K562 (cell line): ENCODE measurements around the gene MLF1. TPM values are rescaled to one million over a fixed set of nuclear protein-coding genes. Genes with fewer than 3 reads are reported as not detected.

Experiments used
- CEBPG ChIP-seq, 3 experiments: fragments of 200-800 bp in 1 of 3; sonication (Bioruptor generic) in 1 of 3; sonication (generic) in 1 of 3; formaldehyde crosslinking in 1 of 3; IDR thresholded peaks in 2 of 3; conservative IDR thresholded peaks in 1 of 3; 2 replicates each; pipeline versions ENCODE4 v1.6.1 to v1.8.0; 2016 to 2022; ENCODE audit warnings: missing compliant biosample characterization in 2 of 3, missing genetic modification characterization in 2 of 3, mild to moderate bottlenecking in 1 of 3, missing genetic modification reagents in 1 of 3
- DNMT1 ChIP-seq: fragments of 450-650 bp; IDR thresholded peaks from 2 replicates; pipeline ENCODE4 v1.6.1; 2016; ENCODE audit warnings: antibody characterized with exemption, mild to moderate bottlenecking
- MTA1 ChIP-seq: fragments of 450-650 bp; IDR thresholded peaks from 2 replicates; pipeline ENCODE4 v1.6.1; 2017; ENCODE audit warnings: borderline replicate concordance
- NR2C2 ChIP-seq, 2 experiments: fragments of 200-800 bp in 1 of 2; sonication (Bioruptor generic) in 1 of 2; sonication (generic) in 1 of 2; formaldehyde crosslinking in 1 of 2; IDR thresholded peaks; 2 replicates each; pipeline versions ENCODE4 v1.6.1 to v1.8.0; 2016 to 2022; ENCODE audit warnings: mild to moderate bottlenecking in 1 of 2, missing compliant biosample characterization in 1 of 2, missing genetic modification characterization in 1 of 2, missing genetic modification reagents in 1 of 2
- POLR3A ChIP-seq: IDR thresholded peaks from 2 replicates; pipeline ENCODE4 v1.6.1; 2011; ENCODE audit warnings: borderline replicate concordance, mild to moderate bottlenecking, moderate library complexity; ENCODE audit not compliant: insufficient read length, insufficient read depth; ENCODE audit errors: extremely low read depth
- RBBP5 ChIP-seq: fragments of 200-600 bp; sonication (generic); IDR thresholded peaks from 2 replicates; pipeline ENCODE4 v1.6.1; 2012; ENCODE audit warnings: borderline replicate concordance, mild to moderate bottlenecking, low read length, control low read depth, inconsistent platforms; ENCODE audit not compliant: insufficient read depth, poor library complexity, severe bottlenecking
- RCOR1 ChIP-seq, 2 experiments: IDR thresholded peaks; 2 replicates each; pipeline ENCODE4 v1.6.1; 2012; ENCODE audit warnings: low read depth in 2 of 2, low read length in 2 of 2, borderline replicate concordance in 1 of 2, improper control_type of control experiment in 1 of 2
- RFX5 ChIP-seq: IDR thresholded peaks from 2 replicates; pipeline ENCODE4 v1.6.1; 2011; ENCODE audit warnings: low read depth, mild to moderate bottlenecking, improper control_type of control experiment, low read length
- SP1 ChIP-seq: sonication (generic); formaldehyde crosslinking; IDR thresholded peaks from 2 replicates; pipeline ENCODE4 v1.8.1; 2022; ENCODE audit warnings: mild to moderate bottlenecking, missing genetic modification reagents
- U2AF1 ChIP-seq: fragments of 200-400 bp; formaldehyde crosslinking; optimal IDR thresholded peaks from 2 replicates; pipeline ENCODE3; 2017; ENCODE audit warnings: mild to moderate bottlenecking, low read depth, low read length, moderate library complexity
- polyA plus RNA-seq, 8 experiments: library from polyadenylated mRNA; depleted of rRNA in 4 of 8; stranded (reverse) in 5 of 8; unstranded in 3 of 8; fragments of >200 nt; fragmentation: Nextera tagmentation in 2 of 8; fragmentation: Illumina TruSeq in 1 of 8; extraction: Ambion mirVana in 2 of 8; extraction: Trizol in 1 of 8; gene quantifications; 2 replicates each; pipeline versions ENCODE4 v1.2.1 to v1.2.3, GENCODE V29; 2011 to 2014; ENCODE audit warnings: inconsistent platforms in 1 of 8, missing spikeins in 1 of 8
- total RNA-seq, 7 experiments: library from RNA; depleted of rRNA in 6 of 7; stranded (reverse); fragments of >200 nt in 6 of 7; fragmentation: Illumina TruSeq in 2 of 7; extraction: Trizol in 2 of 7; gene quantifications; 2 replicates each; pipeline versions ENCODE4 v1.2.1 to v1.2.3, GENCODE V29; 2011 to 2021; ENCODE audit warnings: low replicate concordance in 1 of 7
- TF ChIP-seq, protein P1 (sequence below): fragments of 250-450 bp; sonication (Bioruptor Pico); IDR thresholded peaks from 2 replicates; pipeline ENCODE4 v1.5.0; 2020; ENCODE audit warnings: mild to moderate bottlenecking, borderline replicate concordance
- TF ChIP-seq, protein P2 (sequence below): sonication (generic); formaldehyde crosslinking; IDR thresholded peaks from 2 replicates; pipeline ENCODE4 v1.5.0; 2020; ENCODE audit warnings: missing genetic modification reagents
- TF ChIP-seq, protein P3 (sequence below), 3 experiments: fragments of 200-800 bp in 1 of 3; sonication (Bioruptor generic) in 1 of 3; sonication (generic) in 1 of 3; formaldehyde crosslinking in 1 of 3; IDR thresholded peaks; 2 replicates each; pipeline versions ENCODE4 v1.6.1 to v1.8.0; 2016 to 2022; ENCODE audit warnings: mild to moderate bottlenecking in 2 of 3, missing compliant biosample characterization in 2 of 3, missing genetic modification characterization in 2 of 3, missing genetic modification reagents in 1 of 3
- TF ChIP-seq, protein P4 (sequence below): fragments of 250-450 bp; sonication (Bioruptor Pico); IDR thresholded peaks from 2 replicates; pipeline ENCODE4 v1.5.0; 2022; ENCODE audit warnings: mild to moderate bottlenecking
- TF ChIP-seq, protein P5 (sequence below): fragments of 250-450 bp; sonication (Bioruptor Pico); IDR thresholded peaks from 2 replicates; pipeline ENCODE4 v1.9.0; 2021; ENCODE audit warnings: mild to moderate bottlenecking
- TF ChIP-seq, protein P6 (sequence below): fragments of 250-450 bp; sonication (Bioruptor Pico); IDR thresholded peaks from 2 replicates; pipeline ENCODE4 v1.8.0; 2022; ENCODE audit warnings: inconsistent platforms

MLF1 gene
- total and polyA plus RNA-seq, 9 of the 15 experiments (the other 6 are each of a cell fraction or from before 2014, with no cell fraction given) = 20.4 to 71.0 (median 27.1) TPM

DNA sequence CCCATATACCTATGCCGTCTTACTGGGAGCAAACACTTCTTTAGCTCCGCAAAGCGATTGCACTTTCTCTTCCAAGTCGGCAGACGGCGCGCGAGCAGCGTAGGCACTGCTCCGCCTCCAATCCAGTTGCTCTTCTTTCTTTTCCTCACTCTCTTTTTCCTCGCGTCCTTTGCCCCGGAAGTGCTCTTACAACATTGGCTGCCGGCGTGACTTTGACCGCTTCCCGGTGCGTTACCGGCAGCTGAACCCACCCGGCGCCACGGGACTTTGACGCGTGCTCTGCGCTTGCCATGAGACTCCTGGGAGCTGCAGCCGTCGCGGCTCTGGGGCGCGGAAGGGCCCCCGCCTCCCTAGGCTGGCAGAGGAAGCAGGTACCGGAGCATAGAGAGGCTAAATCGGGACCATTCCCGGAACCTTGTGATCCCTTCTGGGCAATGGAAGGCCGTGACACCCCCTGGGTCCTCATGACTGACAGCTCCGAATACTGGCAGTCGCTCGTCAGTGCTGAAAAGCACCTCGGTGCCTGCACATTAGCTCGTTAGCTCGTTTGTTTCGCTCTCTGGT is 73.4 kb downstream of the MLF1 start, which contains the start of gene GFM1 (continued):
- TF ChIP-seq, protein P1, sequence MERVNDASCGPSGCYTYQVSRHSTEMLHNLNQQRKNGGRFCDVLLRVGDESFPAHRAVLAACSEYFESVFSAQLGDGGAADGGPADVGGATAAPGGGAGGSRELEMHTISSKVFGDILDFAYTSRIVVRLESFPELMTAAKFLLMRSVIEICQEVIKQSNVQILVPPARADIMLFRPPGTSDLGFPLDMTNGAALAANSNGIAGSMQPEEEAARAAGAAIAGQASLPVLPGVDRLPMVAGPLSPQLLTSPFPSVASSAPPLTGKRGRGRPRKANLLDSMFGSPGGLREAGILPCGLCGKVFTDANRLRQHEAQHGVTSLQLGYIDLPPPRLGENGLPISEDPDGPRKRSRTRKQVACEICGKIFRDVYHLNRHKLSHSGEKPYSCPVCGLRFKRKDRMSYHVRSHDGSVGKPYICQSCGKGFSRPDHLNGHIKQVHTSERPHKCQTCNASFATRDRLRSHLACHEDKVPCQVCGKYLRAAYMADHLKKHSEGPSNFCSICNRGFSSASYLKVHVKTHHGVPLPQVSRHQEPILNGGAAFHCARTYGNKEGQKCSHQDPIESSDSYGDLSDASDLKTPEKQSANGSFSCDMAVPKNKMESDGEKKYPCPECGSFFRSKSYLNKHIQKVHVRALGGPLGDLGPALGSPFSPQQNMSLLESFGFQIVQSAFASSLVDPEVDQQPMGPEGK (CRISPR knock-in tag) = no peak
- TF ChIP-seq SP1 (CRISPR knock-in tag) (peak; percentile 89), U2AF1 (no peak), NR2C2 (CRISPR knock-in tag; IDR thresholded peaks at IDR 0.05) (peak; percentile 100), NR2C2 (tag; IDR thresholded peaks at IDR 0.05) (peak; percentile 100), POLR3A (no peak), RCOR1 (IDR thresholded peaks at IDR 0.05; ENCODE audit: borderline replicate concordance in 1 of 2, low read depth in 2 of 2, low read length in 2 of 2) (0 out of 4 replicates have a peak, but pooled peaks of 1 of the 2 experiments have one; percentile 52), MTA1 (no peak), RBBP5 (peak; percentile 99), CEBPG (CRISPR knock-in tag; IDR thresholded peaks at IDR 0.05) (no peak), CEBPG (tag; conservative IDR thresholded peaks at IDR 0.05 in 1 of 2, IDR thresholded peaks at IDR 0.05 in 1 of 2) (no peak), RFX5 (no peak), DNMT1 (no peak)
- TF ChIP-seq, protein P2, sequence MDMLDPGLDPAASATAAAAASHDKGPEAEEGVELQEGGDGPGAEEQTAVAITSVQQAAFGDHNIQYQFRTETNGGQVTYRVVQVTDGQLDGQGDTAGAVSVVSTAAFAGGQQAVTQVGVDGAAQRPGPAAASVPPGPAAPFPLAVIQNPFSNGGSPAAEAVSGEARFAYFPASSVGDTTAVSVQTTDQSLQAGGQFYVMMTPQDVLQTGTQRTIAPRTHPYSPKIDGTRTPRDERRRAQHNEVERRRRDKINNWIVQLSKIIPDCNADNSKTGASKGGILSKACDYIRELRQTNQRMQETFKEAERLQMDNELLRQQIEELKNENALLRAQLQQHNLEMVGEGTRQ (CRISPR knock-in tag) = no peak
- TF ChIP-seq, protein P3, sequence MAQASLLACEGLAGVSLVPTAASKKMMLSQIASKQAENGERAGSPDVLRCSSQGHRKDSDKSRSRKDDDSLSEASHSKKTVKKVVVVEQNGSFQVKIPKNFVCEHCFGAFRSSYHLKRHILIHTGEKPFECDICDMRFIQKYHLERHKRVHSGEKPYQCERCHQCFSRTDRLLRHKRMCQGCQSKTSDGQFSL (CRISPR knock-in tag; IDR thresholded peaks at IDR 0.05) = no peak
- TF ChIP-seq, protein P3 (tag; IDR thresholded peaks at IDR 0.05) = no peak
- TF ChIP-seq, protein P4, sequence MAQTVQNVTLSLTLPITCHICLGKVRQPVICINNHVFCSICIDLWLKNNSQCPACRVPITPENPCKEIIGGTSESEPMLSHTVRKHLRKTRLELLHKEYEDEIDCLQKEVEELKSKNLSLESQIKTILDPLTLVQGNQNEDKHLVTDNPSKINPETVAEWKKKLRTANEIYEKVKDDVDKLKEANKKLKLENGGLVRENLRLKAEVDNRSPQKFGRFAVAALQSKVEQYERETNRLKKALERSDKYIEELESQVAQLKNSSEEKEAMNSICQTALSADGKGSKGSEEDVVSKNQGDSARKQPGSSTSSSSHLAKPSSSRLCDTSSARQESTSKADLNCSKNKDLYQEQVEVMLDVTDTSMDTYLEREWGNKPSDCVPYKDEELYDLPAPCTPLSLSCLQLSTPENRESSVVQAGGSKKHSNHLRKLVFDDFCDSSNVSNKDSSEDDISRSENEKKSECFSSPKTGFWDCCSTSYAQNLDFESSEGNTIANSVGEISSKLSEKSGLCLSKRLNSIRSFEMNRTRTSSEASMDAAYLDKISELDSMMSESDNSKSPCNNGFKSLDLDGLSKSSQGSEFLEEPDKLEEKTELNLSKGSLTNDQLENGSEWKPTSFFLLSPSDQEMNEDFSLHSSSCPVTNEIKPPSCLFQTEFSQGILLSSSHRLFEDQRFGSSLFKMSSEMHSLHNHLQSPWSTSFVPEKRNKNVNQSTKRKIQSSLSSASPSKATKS (CRISPR knock-in tag) = no peak
- TF ChIP-seq, protein P5, sequence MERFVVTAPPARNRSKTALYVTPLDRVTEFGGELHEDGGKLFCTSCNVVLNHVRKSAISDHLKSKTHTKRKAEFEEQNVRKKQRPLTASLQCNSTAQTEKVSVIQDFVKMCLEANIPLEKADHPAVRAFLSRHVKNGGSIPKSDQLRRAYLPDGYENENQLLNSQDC (CRISPR knock-in tag) = no peak
- TF ChIP-seq, protein P6, sequence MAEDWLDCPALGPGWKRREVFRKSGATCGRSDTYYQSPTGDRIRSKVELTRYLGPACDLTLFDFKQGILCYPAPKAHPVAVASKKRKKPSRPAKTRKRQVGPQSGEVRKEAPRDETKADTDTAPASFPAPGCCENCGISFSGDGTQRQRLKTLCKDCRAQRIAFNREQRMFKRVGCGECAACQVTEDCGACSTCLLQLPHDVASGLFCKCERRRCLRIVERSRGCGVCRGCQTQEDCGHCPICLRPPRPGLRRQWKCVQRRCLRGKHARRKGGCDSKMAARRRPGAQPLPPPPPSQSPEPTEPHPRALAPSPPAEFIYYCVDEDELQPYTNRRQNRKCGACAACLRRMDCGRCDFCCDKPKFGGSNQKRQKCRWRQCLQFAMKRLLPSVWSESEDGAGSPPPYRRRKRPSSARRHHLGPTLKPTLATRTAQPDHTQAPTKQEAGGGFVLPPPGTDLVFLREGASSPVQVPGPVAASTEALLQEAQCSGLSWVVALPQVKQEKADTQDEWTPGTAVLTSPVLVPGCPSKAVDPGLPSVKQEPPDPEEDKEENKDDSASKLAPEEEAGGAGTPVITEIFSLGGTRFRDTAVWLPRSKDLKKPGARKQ = no peak
